ENCODE results near the gene GP5. TPM values are rescaled to one million over a fixed set of nuclear protein-coding genes. Genes with fewer than 3 reads are reported as not detected.

GP5 gene
- total RNA-seq, 1 experiment from 2014 or later: not detected

GRCh38 chr3:194382196-194382891 is 16.7 kb downstream of the GP5 start:
- no peak overlapping the region for H3K18ac ChIP-seq (ENCODE audit: insufficient read length, low read depth, low read length)
- no peak overlapping the region for H3K27ac ChIP-seq (ENCODE audit: insufficient read length, low read depth, low read length)
- H3K23ac ChIP-seq (ENCODE audit: insufficient read length, low read depth, low read length): no peak overlapping the region
- H2BK5ac ChIP-seq (ENCODE audit: insufficient read length, low read length): no peak overlapping the region
- H4K20me1 ChIP-seq (ENCODE audit: control insufficient read depth, insufficient read depth, insufficient read length): no peaks in the 10 kb centered on the region
- H3K56ac ChIP-seq (ENCODE audit: insufficient read length, low read depth, low read length): no peak overlapping the region
- TF ChIP-seq CTCF (conservative IDR thresholded peaks at IDR 0.05): no peak
- H2AFZ ChIP-seq (ENCODE audit: low read length): no peak overlapping the region
- H3K4me2 ChIP-seq (ENCODE audit: insufficient read depth, insufficient read length, low read length): no peak overlapping the region
- Mint-ChIP-seq H3K4me3 (peak overlapping the region in 1 of 2 experiments; percentile 1; a peak in 1 of 5 replicates), H3K4me1 (peaks cover 39 to 65% of the 10 kb centered on the region in 2 experiments), H3K36me3 (ENCODE audit: insufficient read depth in 1 of 3, low read depth in 3 of 3) (no peaks in the 10 kb centered on the region), H3K27me3 (ENCODE audit: low read depth) (peaks cover 6% of the 10 kb centered on the region), H3K9me3 (no peaks in the 10 kb centered on the region), H3K27ac (no peak overlapping the region)
- no peak overlapping the region for H2BK15ac ChIP-seq (ENCODE audit: low read depth, low read length)
- H3K14ac ChIP-seq (ENCODE audit: insufficient read depth, low read length): no peak overlapping the region
- no peaks in the 10 kb centered on the region for H3K23me2 ChIP-seq (ENCODE audit: insufficient read length, low read depth, low read length, poor library complexity, severe bottlenecking)
- H2BK12ac ChIP-seq (ENCODE audit: insufficient read length, low read depth, low read length): no peak overlapping the region
- H4K91ac ChIP-seq (ENCODE audit: insufficient read length, low read depth, low read length): no peak overlapping the region
- H4K5ac ChIP-seq (ENCODE audit: insufficient read length, low read depth, low read length): no peak overlapping the region
- H3K4me1 ChIP-seq (ENCODE audit: insufficient read depth, low read length): no peaks in the 10 kb centered on the region; the same call in 1 of the 2 replicates
- WGBS (ENCODE audit: extremely low coverage, insufficient read length, low lambda C conversion rate): no CpG with 5 or more reads among the region's 20 CpGs
- H2AK5ac ChIP-seq (ENCODE audit: insufficient read length, low read length): no peak overlapping the region
- H3T11ph ChIP-seq (ENCODE audit: low read length): no peak overlapping the region
- H3K4ac ChIP-seq (ENCODE audit: low read depth, low read length): no peak overlapping the region
- no peaks in the 10 kb centered on the region for H3K79me1 ChIP-seq (ENCODE audit: insufficient read depth, low read depth, low read length, poor library complexity, severe bottlenecking)
- H3K27me3 ChIP-seq (ENCODE audit: insufficient read depth, low read length): no peaks in the 10 kb centered on the region
- peak; percentile 18 for DNase-seq
- no peak overlapping the region for H3K9ac ChIP-seq (ENCODE audit: extremely low read depth, insufficient read length, low read length)
- H2BK20ac ChIP-seq (ENCODE audit: low read depth, low read length, poor library complexity, severe bottlenecking): no peak overlapping the region
- H4K8ac ChIP-seq (replicated peaks; ENCODE audit: insufficient read length, low read depth, low read length): no peak overlapping the region
- no peaks in the 10 kb centered on the region for H3K9me3 ChIP-seq (ENCODE audit: control insufficient read depth, low read depth, low read length)
- no peak overlapping the region for H2BK120ac ChIP-seq (ENCODE audit: low read depth, low read length, poor library complexity, severe bottlenecking)
- no peaks in the 10 kb centered on the region for H3K79me2 ChIP-seq (ENCODE audit: insufficient read depth, low read length)

Measured in H9 (cell line).